Upper lobe of left lung (tissue), 4 donors: ENCODE results near the gene AGBL3.

Experiments used
- POLR2A ChIP-seq, 4 donors: fragments of 450-650 bp; IDR thresholded peaks; one replicate each; pipeline ENCODE4 v1.5.1; 2016 to 2017; ENCODE audit warnings: antibody characterized with exemption in 4 of 4, mild to moderate bottlenecking in 2 of 4
- POLR2AphosphoS5 ChIP-seq, 2 donors: sonication (generic); formaldehyde crosslinking; IDR thresholded peaks; one replicate each; pipeline ENCODE4 v1.5.1; 2017; ENCODE audit warnings: antibody characterized with exemption in 2 of 2
- TF ChIP-seq, protein P1 (sequence below), 6 experiments: fragments of 450-650 bp in 4 of 6; fragments of 200-600 bp in 2 of 6; sonication (generic) in 2 of 6; IDR thresholded peaks; one replicate each; pipeline ENCODE4 v1.5.1; 2016 to 2019; ENCODE audit warnings: antibody characterized with exemption in 6 of 6

DNA sequence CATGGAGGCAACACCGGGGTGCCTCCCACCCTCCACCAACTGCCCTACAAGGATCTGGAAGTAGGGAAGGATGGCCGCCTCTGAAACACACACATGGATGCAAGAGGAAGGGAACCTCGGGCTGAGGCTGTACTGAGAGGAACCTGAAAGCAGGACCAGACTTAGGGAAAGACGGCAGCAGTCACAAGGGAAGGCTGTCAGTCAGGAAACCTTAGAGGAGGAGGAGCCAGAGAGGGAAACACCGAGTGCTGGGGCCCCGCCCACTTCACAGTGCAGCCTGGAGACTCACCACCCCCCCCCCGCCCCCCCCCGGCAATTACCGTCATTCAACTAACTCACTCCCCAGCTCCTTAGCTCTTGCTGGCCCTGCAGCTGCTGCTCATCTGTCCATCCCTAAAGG, 181.7 kb downstream of the AGBL3 start:
- TF ChIP-seq, protein P1, sequence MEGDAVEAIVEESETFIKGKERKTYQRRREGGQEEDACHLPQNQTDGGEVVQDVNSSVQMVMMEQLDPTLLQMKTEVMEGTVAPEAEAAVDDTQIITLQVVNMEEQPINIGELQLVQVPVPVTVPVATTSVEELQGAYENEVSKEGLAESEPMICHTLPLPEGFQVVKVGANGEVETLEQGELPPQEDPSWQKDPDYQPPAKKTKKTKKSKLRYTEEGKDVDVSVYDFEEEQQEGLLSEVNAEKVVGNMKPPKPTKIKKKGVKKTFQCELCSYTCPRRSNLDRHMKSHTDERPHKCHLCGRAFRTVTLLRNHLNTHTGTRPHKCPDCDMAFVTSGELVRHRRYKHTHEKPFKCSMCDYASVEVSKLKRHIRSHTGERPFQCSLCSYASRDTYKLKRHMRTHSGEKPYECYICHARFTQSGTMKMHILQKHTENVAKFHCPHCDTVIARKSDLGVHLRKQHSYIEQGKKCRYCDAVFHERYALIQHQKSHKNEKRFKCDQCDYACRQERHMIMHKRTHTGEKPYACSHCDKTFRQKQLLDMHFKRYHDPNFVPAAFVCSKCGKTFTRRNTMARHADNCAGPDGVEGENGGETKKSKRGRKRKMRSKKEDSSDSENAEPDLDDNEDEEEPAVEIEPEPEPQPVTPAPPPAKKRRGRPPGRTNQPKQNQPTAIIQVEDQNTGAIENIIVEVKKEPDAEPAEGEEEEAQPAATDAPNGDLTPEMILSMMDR (IDR thresholded peaks at IDR 0.05): no peak
- TF ChIP-seq POLR2AphosphoS5 (IDR thresholded peaks at IDR 0.05): no peak
- peak in 1 of 4 donors; percentile 27 for TF ChIP-seq POLR2A (IDR thresholded peaks at IDR 0.05)
